SH-SY5Y (cell line): ENCODE measurements around the gene AIDA.

Experiments
- GATA2 ChIP-seq: IDR thresholded peaks from 2 replicates; pipeline ENCODE4 v1.6.1; 2011; ENCODE audit warnings: mild to moderate bottlenecking, low read depth, low read length
- GATA3 ChIP-seq: IDR thresholded peaks from 2 replicates; pipeline ENCODE4 v1.6.1; 2011; ENCODE audit warnings: low read depth, mild to moderate bottlenecking, low read length, moderate library complexity

AIDA gene

DNA sequence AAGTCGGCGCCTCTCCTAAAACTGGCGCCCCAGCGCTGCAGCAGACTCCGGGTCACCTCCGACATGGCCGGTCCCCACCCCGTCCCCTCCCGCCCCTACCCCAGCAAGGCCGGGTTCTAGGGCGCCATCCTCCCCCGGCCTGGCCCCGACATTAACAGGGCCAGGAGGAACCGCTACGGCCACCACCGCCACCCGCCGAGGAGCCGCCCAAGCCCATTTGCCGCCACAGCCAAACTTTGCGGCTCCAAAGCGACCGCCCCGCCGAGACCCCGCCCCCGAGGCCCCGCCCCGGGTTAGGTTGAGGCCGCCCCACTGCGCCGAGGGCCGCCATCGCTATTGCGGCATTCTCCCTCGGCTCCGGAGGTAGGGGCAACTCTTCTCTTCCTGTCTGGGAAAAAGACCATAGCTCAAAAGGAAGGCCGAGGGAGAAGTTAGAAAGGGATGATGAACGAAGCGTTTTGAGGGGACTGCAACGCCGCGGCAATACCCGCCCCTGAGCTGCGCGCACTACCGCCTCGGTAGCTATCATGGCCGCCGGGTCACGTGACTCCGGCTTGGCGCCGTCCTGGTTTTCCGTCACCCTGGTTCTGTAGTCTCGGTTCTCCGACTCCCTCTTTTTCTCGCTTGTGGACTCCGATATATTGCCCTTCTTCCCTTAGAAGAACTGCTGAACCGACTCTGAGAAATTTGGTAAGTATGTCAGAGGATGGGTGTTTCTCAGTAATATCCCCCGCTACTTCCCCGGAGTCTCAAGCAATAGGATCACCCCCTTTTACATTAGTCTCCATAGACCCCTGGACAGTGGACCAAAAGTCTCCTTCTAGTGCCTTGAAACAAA lies at the start of gene AIDA, which contains the start of gene BROX:
TSS of gene AIDA (minus strand) at position 239 of the 838 bp plus-strand sequence. CDS start at position 65, 174 bp downstream.
TSS of gene BROX (plus strand) at position 312 of the 838 bp plus-strand sequence. CDS start 3,136 bp downstream, outside the sequence.
- TF ChIP-seq GATA2: no peak
- TF ChIP-seq GATA3: no peak

DNA sequence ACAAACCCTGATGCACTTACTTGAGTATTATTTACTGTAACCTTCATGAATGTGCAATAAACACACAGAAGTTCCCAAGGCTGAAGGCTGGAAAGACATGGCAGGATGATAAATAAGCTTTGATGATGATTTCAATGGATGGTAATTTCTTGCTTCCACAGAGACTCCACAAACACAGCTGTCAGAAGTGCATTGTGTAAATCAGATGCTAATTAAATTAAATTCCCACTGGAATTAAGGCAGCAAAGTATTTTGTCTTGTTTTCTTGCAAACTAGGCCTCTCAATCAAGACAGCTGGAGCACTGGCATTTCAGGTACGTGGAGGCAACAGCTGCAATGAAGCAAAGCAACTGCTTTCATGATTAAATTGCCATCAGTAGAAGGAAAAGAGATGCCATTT lies 48.8 kb upstream of the AIDA start:
- TF ChIP-seq GATA3: no peak
- no peak for TF ChIP-seq GATA2

DNA sequence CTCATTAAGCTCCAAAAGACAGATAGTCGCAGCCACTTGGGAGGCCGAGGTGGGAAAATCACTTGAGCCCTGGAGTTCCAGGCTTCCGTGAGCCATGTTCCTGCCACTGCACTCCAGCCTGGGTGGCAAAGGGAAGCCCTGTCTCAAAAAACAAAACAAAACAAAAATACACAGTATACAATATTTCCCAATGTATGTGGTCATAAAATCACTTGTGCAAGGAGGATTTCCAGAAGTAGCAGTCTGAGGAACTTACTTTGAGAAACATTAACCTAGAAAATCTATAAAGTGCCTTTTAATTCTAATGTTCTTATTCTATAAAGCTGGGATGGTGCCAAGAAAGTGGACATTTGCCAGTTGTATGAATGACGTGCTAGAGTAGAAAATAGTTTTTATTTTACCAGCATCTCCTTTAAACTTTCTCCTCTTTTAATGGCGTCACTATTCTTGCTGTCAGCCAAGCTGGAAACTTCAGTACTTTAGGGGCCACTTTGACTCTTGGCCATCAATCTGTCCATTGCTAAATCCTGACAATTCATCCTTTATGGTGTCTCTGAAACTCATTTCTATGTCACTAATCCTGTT lies 47.3 kb upstream of the AIDA start:
- TF ChIP-seq GATA3 (no peak), GATA2 (no peak)

DNA sequence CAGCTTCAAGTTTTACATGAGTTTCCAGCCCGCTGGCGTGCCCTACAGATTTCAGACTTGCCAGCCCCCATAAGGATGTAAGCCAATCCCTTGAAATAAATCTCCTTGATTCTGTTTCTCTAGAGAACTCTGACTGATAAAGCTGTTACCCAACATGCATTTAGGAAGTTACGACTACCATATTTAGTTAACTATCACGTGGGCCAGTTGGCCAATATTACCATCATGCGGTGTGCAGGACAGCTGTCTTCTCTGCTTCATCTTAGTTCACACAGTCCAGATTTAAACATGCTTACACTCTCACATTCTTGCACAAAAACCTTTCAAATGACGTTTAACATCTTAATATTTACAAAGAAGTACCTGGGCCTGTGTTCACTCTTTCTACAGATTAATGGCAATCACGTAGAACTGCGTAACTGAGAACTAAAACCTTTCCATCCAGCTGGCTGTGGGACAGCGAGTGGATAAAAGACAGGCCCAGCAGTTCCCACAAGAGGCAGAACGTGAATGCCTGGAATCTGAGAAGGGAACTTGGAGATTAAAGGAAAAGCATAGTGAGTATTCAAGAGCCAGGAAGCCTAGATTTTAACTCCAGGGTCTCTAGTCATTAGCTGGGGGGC lies 45.5 kb upstream of the AIDA start:
- TF ChIP-seq GATA2 (no peak), GATA3 (no peak)

DNA sequence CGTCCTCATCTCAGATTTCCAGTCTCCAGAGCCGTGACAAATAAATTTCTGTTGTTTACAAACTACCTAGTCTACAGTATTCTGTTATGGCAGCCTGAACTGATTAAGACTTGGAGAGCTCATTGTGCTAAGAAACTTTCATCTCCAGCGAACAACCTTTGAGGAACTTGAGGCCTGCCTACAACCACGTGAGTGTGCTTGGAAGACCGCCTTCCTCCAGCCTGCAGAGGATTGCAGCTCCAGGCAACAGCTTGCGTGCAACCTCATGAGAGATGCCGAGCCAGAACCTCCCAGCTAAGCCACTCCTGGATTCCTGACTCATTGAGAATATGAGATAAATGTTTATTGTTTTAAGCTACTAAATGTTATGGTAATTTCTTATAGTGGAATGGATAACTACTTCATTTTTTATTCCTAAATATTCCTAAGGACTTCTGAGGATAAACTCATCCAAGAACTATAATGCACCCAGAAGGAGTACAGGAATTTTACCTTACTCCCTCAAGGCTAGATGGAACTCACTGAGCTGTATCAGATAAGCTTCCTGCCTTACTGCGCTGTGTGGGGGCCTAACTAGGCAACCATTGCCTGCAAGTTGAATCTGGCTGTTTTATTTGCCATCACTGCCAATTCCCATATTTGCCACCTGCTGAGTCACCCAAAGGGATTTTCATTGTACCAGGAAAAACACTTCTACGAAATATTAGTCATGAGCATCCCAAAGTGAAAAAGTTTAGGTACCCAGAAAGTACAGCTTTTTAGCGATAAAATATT lies 42.3 kb upstream of the AIDA start:
- TF ChIP-seq GATA2 (no peak), GATA3 (no peak)

DNA sequence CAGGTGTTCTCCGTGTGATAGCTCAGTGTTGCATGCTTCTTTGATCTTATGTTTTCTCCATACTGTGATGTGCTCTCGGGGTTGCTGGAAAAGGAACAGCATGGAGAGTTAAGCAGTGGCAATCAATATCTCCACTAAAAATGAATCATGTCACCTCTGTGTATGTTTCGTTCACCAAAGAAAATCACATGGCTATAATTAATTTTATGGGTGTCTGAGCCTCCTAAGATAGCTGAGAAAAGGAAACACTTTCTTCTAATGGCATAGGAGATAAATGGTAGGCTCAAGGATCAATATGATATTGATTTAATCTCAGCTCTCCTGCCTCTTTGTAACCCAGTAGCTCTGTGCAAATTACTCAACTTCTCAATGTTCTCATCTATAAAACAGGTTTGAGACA lies 39.0 kb upstream of the AIDA start:
- no peak for TF ChIP-seq GATA2
- TF ChIP-seq GATA3: no peak

DNA sequence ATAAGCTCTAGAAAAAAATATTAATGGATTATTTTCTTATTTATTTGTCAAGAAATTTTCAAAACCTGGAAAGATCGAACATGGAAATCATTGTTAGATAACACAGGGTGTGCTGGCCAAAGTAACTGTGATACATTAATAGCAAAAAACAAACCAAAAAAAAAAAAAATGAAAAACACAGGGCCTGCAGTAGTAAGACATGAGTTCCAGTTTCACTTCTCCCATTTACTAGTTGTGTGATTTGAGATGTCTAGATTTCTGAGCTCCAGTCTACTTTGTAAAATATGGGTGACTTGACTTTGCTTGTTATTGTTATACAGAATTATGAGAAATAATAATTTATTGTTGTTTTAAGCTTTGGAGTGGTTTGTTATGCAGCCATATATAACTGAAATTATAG lies 38.4 kb upstream of the AIDA start:
- TF ChIP-seq GATA3 (no peak), GATA2 (no peak)

DNA sequence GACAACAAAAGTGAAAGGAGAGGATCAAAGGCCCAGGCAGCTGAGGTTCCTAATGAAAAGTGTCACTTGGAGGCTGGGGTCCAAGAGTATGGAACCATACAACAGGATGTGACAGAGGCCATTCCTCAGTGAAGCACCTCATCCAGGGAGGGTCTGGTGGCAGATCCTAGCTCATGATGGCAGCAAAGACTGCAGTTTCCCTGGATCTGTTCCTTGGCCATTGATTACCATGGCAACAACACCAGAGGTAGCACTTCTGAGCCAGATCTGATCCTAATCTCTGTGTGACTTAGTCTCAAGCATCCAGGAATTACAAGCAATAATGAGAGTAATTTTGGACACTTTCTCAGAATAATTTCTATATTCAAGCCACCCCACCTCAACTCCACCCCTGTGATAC lies 37.6 kb upstream of the AIDA start:
- TF ChIP-seq GATA2: peak; percentile 73
- TF ChIP-seq GATA3: peak; percentile 32; the same call in 1 of the 2 replicates

DNA sequence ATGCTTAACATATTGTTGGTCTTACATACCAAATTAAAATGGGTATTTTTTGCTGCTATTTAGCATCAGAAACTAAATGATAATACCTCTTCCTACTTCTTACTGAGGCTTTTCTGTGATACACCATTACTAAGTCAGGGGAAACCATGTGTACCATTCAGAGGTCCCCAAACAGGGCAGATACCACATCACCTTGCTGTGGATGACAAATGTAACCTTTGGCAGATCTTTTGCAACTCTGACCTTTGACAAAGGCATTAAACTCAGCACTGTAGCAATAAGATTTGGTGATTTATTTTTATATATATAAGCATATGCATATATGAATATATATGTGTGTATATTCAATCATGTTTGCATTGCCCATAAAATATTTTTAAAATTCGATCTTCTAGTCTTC lies 27.6 kb upstream of the AIDA start:
- no peak for TF ChIP-seq GATA3
- TF ChIP-seq GATA2: no peak

DNA sequence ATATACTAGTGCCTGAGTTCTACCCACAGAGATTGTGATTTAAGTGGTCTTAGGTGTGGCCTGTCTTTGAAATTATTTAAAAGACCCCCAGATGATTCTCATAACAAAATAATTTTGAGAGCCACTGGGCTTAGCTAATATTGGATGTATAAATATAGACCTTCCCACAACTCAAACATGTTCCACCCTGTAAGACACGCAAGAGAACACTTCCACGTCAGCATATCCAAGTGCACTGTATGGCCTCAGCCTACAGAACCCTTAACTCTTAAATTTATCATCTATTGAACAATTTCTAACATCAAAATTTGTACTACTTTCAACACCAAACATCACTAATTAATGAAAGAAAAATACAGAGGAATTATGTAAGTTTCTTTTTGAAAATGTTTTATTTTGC lies 27.2 kb upstream of the AIDA start:
- no peak for TF ChIP-seq GATA2
- TF ChIP-seq GATA3: no peak

DNA sequence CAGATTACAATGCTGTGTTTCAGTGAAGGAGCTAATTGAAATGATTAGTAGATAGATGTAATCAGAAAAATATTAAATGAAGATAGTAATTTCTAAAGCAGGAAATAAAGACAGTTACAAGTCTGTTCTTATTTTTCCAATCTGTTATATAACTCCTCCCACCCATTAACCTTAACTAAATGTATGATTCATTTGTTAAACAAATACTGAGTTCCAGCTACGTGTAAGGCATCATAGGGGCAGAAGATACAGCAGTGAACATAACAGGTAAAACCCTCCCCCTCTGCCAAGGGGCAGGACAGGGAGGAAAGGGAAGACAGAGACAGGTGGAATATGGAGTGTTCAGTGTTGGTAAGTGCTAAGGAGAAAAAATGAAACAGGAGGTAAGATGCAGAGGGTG lies 24.7 kb upstream of the AIDA start, which contains the start of gene FAM177B:
TSS of gene FAM177B (plus strand) at position 231 of the 400 bp plus-strand sequence. CDS start 9,344 bp downstream, outside the sequence.
- TF ChIP-seq GATA3 (no peak), GATA2 (no peak)

DNA sequence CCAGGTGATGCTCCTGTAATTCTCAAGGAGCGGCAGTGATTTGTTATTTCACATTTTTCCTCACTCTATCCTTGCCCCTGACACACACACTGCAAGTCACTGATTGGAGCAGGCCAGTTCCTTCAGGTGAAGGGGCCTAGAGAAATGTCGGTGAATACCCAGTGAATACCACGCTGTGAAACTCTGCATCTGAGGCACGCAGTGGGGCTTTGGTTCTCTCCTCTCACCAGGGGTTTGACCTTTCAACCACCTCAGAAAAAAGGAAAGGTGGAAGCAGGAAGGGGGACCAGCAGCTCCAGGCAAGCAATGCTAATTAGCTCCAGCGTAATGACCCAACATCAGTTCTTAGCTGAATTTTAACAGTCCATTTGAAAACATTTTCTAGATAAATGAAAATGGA lies 24.2 kb upstream of the AIDA start:
- no peak for TF ChIP-seq GATA3
- no peak for TF ChIP-seq GATA2

DNA sequence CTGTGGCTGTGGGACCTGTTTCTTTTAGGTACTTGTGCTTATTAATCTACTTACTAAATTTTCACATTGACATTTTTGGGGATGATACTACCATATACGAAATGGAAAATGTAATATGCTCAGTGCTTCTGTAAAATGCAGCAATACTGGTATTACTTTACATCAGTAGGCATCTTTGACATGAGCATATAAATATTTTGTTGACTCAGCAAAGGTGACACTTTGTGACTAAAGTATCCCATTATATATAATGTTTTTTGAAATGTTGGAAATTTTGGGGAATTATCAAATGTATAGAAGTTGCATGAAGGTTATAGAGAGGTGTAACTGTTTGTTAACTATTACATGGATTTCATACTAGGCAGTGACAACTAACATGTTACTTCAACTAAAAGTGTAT lies 22.4 kb upstream of the AIDA start:
- TF ChIP-seq GATA3 (no peak), GATA2 (no peak)

DNA sequence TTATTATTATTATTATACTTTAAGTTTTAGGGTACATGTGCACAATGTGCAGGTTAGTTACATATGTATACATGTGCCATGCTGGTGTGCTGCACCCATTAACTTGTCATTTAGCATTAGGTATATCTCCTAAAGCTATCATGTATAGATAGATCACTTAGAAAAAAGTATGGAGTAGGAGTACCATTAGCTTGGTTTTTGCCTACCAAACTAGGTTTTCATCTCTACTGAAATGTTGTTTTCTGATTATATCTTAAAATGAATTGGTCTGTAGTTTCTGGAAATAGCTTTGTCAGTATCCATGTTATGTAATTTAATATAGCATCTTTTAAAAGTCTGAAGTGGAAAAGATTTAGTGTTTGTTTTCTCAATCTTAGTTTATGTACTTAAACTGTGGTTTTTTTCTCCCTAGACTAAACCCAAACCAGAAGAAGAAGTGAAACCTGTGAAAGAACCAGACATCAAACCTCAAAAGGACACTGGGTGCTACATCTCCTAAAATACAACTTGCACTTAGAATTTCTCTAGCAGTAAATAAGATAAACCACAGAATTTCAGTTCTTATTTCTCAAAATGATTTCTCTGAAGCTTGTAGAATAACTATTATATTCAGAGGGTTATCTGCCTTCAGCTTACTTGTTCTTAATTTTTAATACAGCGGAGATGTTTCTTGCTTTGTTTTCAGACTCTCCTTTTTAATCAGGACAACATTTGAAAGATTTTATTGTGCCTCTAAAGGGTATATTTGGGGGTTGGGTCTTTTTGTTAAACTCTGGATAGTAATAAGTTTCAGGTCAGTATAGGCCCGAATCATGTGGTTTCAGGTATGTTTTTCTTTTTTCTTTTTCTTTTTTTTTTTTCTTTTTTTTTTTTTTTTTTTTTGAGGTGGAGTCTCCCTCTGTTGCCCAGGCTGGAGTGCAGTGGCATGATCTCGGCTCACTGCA lies 20.2 kb upstream of the AIDA start:
- no peak for TF ChIP-seq GATA3
- TF ChIP-seq GATA2: no peak
